GM18507 (cell line): ENCODE measurements around the gene TPMT.
"Not testable (repeated sequence)": the region's sequence is repeated elsewhere in the genome, so short reads cannot be mapped to it uniquely, and the experiment has no call there.

Experiments used
- DNase-seq: peaks from one replicate; pipeline ENCODE4 v3.0.0; 2011; ENCODE audit warnings: low read depth; ENCODE audit not compliant: insufficient read length; ENCODE audit errors: extremely low spot score
- FAIRE-seq: peaks from 2 replicates; lab custom pipeline; 2011; peaks lifted over from hg19 to GRCh38; lab: Jason Lieb, UNC

Gene TPMT

DNA sequence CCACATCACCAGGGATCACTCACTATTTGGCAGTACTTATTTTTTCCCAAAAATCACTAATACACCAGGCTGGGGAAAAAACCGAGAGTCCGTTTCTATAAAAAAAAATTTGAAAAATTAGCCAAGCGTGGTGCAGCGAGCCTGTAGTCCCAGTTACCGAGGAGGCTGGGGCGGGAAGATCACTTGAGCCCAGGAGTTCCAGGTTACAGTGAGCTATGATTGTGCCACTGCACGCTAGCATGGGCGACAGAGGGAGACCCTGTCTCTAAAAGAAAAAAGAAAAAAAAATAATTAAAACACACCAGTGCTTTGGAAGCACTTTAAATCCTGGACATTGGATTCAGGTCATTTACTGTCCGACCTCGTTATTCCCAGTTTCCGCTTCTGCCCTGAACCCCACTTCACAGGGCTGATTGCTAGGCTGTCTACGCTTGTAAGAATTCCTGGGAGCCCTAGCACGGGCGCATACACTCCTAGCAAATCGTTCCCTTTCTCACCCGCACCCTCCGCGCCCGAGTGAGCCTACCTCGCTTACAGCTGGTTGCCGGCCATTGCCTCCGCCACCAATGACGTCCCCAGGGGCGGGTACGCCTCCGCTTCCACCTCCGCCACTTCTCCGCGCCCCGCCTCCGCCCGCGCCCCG, at the start of gene TPMT:
Gene TPMT, minus strand, starts transcription at position 571 of the 643 bp plus-strand sequence. CDS start 5,950 bp downstream, outside the sequence.
- FAIRE-seq (peak; percentile 9), DNase-seq (no peak)

DNA sequence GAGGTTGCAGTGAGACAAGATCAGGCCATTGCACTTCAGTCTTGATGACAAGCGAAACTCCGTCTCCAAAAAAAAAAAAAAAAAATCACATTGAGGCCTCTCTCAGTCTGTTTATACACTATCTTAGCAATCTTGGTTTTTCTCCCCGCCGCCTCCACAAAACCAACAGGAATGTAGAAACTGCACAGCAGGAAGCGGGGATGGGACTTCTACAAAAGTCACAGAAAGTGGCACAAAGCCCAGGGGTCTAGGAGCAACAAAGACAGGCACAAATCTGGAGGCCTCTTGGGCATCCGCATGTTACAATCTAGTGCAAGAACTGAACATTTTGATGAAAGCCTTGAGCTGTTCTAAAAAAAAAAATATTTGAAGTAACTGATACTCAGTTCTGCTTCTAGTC, 48.9 kb upstream of the TPMT start:
- DNase-seq = no peak
- no peak for FAIRE-seq

DNA sequence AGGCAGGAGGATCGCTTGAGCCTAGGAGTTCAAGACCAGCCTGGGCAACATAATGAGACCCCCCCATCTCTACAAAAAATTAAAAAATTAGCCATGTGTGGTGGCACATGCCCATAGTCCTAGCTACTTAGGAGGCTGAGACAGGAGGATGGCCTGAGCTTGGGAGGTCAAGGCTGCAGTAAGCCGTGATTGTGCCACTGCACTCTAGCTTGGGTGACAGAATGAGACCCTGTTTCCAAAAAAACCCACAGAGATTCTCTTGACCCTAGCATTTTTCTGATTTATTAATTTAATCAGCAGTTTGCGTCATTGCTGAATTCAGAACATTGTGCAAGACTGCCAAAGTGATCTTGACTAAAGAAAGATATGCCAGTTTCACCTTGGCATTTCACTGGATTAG, 37.1 kb upstream of the TPMT start:
- FAIRE-seq (no peak), DNase-seq (no peak)

DNA sequence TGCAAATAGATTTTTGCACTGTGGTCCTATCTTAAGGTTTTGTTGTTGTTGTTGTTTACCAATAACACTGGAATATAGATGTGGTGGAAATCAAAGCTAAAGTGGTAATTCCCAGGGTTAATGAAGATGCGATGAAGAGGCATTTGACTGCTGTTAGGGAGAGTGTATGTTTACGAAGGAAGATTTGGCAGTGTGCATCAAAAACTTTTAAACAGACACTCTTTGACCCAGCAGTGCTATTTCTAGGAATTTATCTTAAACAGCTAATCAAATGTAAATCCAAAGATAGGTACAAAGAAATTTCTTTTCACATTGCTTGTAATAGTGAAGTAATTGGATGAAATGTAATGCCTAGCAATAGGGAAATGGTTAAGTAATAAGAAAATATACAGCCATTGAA, 34.3 kb upstream of the TPMT start:
- FAIRE-seq (no peak), DNase-seq (no peak)

DNA sequence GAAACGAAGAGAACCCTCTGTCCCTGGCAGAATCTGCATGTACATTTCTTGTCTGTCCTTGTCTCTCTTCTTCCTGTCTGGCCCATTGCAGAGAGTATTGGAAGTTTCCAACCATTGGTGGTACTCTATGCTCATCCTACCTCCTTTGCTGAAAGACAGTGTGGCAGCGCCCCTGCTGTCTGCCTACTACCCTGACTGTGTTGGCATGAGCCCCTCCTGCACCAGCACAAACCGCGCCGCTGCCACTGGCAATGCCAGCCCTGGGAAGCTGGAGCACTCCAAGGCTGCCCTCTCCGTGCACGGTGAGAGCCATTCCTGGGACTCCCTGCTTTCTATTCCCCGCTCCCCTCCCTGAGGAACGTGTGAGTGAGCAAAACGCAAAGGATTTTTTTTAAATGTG, 32.8 kb upstream of the TPMT start:
- FAIRE-seq = no peak
- DNase-seq = no peak

DNA sequence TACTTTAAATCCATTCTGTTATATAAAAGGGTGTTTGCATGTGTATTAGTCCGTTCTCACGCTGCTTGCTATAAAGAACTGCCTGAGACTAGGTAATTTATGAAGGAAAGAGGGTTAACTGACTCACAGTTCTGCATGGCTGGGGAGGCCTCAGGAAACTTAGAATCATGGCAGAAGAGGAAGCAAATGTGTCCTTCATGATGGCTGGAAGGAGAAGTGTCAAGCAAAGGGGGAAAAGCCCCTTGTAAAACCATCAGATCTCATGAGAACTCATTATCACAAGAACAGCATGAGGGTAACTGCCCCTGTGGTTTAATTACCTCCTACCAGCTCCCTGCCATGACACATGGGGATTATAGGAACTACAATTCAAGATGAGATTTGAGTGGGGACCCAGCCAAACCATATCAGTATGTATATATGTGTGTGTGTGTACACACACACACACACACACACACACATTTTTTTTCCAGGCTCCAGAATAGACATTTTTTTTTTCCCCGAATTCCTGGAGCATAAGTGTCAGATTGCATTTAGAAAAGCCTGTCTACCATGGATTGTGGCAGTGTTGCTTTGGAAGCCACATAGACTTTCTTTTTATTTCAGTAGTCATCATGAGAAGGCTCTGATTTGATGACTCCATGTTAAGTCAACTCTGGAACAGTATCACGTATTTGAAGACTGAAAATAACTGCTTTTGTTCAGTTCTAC, 31.8 kb upstream of the TPMT start:
- FAIRE-seq (no peak), DNase-seq (no peak)

DNA sequence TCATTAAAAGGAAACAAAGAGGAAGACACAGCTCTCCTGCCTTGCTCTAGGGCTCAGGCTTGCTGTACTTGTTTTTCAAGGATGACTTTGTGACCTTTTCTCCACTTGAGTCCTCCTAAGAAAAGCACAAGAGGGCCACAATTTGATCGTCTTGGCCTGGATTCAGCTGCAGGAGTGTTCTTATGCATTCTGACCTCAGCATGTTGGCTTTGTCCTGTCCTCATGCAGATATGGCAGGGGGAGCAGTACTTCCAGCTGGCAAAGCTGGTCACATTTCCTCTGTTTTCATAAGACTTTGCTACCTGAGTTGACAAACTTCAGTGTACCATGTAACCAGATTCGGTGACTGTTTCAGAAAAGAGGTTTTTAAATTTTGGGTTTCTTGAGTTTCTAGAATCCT, 31.2 kb upstream of the TPMT start:
- FAIRE-seq = no peak
- no peak for DNase-seq

DNA sequence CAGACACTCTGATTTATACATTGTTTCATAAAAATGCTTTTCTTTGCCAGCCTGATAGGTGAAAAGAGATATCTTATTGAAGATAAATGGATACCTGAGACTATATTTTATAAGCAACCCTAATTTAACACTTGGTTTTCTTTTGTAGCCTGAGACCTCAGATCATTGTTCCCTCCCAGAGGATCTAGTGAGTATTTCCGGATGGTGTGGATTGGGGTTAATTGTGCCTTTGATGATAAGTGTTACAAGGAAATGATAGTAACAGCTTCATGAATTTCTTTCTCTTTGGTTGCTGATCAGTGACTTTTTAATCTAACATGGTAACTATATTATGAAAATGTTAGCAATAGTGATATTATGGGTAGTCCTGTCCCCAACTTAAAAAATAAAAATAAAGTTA, 30.7 kb upstream of the TPMT start:
- no peak for DNase-seq

DNA sequence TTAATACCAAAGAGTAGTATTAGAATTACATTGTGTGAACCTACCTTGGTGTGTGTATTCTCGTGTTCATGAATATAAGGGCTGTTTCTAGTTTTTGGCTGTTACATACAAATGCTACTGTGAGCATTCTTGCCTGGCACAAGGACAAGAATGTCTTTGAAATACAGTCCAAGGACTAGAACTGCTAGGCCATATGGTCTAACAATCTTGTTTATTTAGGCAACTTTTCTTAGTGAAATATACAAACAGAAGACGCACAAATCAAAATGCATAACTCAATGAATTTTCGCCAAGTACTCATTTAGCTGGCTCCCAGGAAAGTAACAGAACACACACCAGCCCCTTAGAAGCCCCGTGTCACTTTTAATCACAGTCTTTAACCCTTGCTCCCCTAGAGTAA, 28.9 kb upstream of the TPMT start:
- DNase-seq = no peak
- FAIRE-seq = no peak

More for the DNA sequence above, 30.7 kb upstream of the TPMT start:
- no peak for FAIRE-seq

DNA sequence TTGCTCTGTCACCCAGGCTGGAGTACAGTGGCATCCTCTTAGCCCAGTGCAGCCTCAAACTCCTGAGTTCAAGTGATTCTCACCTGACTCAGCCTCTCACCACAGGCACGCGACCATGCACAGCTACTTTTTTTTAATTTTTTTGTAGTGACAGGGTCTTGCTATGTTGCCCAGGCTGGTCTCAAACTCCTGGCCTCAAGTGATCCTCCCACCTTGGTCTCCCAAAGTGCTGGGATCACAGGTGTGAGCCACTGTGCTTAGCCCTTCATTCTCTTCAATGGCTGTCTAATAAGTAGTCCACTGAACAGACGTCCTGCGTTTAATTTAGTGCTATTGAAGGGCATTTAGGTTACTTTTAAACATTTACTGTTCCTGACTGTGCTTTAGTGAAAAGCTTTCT, 27.7 kb upstream of the TPMT start:
- FAIRE-seq = no peak

DNA sequence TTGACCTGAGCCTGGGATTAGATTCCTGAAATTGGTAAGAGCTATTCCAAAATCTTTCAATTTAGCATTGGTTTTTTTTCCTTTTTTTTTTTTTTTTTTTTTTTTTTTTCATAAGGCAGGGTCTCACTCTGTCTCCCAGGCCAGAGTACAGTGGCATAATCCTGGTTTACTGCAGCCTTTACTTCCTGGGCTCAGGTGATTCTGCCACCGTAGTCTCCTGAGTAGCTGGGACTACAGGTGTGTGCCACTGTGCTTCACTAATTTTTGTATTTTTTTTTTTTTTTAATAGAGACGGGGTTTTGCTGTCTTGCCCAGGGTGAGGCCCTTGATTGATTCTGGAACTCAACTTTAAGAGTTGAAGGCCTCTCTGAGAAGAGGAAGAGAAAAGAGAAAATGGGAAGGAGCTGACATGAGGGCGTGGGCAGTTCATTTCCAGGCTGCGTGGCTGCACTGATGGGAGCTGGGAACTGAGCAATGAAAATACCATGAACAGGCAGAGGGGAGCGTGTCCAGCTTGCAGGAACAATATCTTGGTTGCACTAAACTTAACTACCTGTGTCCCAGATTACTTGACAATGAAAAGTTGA, 25.0 kb upstream of the TPMT start:
- DNase-seq (no peak), FAIRE-seq (no peak)

More for the DNA sequence above, 27.7 kb upstream of the TPMT start:
- no peak for DNase-seq

DNA sequence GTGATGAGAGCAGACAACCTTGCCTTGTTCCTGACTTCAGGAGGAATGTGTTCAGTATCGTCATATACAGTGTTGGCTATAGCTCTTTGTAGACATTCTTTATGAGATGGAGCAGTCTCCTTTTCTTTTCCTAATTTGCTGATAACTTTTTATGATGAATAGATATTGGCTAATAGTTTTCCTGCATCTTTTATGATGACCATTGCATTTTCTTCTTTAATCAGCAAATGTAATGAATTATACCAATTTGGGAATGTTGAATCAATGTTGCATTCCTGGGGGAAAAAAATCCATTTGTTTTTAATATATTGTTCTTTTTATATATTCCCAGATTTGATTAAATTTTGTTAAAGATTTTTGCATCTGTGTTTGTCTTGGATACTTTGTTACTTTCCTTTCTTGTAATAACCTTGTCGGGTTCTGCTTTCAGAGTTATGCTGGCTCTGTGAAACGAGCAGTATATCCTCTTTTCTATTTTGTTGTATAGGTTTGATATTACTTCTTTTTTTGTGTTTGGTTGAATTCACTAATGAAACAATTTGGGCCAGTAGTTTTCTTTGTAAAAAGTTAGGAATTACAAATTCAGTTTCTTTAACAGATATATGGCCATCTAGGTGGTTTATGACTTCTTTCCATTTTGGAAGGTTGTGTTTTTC, 24.2 kb upstream of the TPMT start:
- no peak for DNase-seq
- no peak for FAIRE-seq

DNA sequence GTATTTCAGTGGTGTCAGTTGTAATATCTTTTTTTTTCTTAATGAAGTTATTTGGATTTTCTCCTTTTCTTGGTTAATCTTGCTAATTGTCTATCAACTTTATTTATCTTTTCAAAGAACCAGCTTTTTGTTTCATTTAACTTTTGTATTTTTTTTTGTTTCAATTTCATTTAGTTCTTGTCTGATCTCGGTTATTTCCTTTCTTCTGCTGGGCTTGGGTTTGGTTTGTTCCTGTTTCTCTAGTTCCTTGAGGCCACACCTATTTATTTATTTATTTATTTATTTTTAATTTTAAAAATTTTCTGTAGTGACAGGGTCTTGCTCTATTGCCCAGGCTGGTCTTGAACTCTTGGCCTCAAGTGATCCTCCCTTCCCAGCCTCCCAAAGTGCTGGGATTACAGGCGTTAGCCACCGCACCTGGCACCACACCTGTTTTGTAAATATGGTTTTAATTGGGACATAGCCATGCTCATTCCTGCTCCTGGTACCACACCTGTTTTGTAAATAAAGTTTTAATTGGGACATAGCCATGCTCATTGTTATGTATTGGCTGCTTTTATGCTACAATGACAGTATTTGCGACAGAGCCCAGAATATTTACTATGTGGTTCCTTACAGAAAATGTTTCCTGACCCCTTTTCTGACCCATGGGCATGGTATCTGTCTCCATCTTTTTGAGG, 22.5 kb upstream of the TPMT start:
- no peak for DNase-seq
- no peak for FAIRE-seq

DNA sequence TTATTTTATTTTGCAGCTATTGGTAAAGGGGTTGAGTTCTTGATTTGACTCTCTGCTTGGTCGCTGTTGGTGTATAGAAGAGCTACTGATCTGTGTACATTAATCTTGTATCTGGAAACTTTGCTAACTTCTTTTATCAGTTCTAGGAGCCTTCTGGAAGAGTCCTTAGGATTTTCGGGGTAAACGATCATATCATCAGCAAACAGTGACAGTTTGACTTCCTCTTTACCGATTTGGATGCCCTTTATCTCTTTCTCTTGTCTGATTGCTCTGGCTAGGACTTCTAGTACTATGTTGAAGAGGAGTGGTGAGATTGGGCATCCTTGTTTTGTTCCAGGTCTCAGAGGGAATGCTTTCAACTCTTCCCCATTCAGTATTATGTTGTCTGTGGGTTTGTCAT, 21.3 kb upstream of the TPMT start:
- FAIRE-seq, DNase-seq: not testable (repeated sequence)

DNA sequence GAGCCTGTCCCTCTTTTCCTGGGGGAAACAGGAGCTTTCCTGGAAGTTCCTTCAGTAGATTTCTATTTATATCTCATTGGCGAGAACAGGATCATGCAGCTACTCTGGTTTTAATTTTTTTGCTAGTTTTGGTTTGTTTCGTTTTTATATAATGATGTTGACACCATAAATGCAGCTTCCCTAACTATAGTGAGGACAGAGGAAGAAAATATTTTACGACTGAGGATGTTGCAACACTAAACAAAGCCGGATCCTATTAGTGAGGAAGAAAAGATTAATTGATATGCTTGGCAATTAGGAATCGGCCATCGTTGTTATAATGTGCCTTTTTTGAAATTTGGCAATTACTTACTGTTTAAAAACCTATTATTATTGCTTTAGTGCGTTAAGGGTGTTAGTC, 17.0 kb upstream of the TPMT start:
- no peak for FAIRE-seq
- DNase-seq = no peak

DNA sequence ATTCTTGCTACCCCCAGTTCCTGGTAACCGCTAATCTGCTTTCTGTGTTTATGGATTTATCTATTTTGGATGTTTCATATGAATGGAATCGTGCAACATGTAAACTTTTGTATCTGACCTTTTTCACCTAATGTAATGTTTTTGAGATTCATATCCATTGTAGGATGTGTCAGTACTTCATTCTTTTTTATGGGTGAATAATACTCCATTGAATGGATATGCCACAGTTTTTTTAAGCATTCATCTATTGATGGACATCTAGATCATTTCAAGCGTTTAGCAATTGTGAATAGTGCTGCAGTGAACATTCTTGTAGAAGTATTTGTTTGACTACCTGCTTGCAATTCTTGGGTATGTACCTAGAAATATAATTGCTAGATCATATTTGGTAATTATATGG, 13.4 kb upstream of the TPMT start:
- FAIRE-seq (no peak), DNase-seq (no peak)

DNA sequence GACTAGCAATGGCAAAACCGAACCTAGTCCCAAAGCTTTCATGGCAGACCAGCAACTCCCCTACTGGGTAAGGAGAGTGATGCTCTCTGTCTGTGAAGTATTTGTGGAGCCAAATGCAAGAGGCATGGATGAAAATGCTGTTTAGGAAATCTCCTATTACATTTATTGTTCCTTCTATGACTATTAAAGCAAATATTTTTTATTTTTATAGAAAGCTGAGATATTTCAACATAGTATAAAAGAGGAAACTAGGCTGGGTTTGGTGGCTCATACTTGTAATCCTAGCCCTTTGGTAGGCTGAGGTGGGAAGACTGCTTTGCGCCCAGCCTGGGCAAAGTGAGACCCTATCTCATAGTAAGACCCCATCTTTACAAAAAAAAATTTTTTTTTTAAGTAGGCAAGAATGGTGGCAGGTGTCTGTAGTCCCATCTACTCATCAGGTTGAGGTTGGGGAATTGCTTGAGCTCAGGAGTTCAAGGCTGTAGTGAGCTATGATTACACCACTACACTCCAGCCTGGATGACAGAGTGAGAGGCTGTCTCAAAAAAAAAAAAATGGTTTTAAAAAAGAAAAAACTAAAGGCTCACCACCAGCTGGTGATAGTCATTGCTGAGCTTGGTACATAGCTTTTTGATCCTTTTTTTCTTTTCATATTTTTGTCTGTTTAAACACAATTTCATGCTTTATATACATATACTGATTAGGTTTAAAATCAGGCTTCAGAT, 11.6 kb upstream of the TPMT start:
- DNase-seq = no peak
- no peak for FAIRE-seq

DNA sequence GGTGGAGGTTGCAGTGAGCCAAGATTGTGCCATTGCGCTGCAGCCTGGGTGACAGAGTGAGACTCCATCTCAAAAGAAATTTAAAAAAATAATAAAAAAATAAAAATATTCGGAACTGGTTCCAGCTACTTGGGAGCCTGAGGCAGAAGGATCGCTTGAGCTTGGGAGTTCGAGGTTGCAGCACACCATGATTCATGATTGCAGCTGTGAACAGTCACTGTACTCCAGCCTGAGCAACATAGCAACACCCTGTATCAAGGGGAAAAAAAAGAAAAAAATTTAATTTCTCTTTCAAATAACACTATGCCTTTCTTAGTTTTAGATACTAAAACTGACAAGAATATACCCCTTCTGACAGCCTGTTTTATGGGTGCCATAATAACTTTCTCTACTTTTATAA, 10.9 kb upstream of the TPMT start:
- FAIRE-seq = no peak

DNA sequence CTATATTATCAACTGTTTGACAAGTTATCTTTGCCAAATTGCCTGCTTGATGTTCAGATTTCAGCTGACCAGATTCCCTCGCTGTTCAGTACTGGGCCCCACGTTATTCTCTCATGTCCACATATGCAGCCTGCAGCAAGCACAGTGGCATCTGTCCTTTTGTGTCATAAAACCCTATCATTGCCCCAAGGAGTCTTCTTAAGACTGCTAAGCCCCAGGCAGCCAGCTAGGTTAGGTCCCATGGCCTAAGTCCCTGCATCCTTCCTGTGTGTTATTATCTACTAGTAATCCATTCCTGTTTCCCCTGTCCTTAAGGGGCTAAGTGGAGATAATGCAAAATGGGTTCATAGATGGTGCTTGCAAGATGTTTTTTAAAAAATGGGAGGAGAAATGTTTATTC, 7.5 kb upstream of the TPMT start:
- DNase-seq = no peak
- no peak for FAIRE-seq

More for the DNA sequence above, 10.9 kb upstream of the TPMT start:
- no peak for DNase-seq
